Measurements from ENCODE around the gene ARL2. TPM values are rescaled to one million over a fixed set of nuclear protein-coding genes. Genes with fewer than 3 reads are reported as not detected.

Gene ARL2
- total RNA-seq, 3 donors from 2014 or later (not counting 1 experiment from before 2014, with no cell fraction given), result 19.9 to 20.5 (median 20.2) TPM

GRCh38 chr11:65040847-65041622 is 27.1 kb downstream of the ARL2 start, which contains the start of gene SAC3D1:
TSS of gene SAC3D1 (plus strand) at chr11:65041210. CDS start at chr11:65041293, 83 bp downstream.
- peaks cover 11% of the 10 kb centered on the region for H3K36me3 ChIP-seq (ENCODE audit: control insufficient read depth, insufficient read depth, low read length)
- peak within 1 kb of the TSS; percentile 80 for H3K27ac ChIP-seq (ENCODE audit: low read length)
- Mint-ChIP-seq H3K27me3 (ENCODE audit: low read depth in 2 of 2) (no peaks in the 10 kb centered on the region), H3K9me3 (no peaks in the 10 kb centered on the region), H3K4me3 (peak within 1 kb of the TSS; percentile 90), H3K27ac (peak within 1 kb of the TSS; percentile 82 to 86), H3K36me3 (no peaks in the 10 kb centered on the region), H3K4me1 (peaks cover 6 to 19% of the 10 kb centered on the region in 2 donors)
- H3K4me3 ChIP-seq (ENCODE audit: low read length), result peak within 1 kb of the TSS; percentile 61
- no peak for TF ChIP-seq CTCF (IDR thresholded peaks at IDR 0.05)
- intact Hi-C loops (cut with micrococcal nuclease), result loop anchor here (1.0 kb wide), 1 partner anchor 14 kb away; the partner anchor contains the start of gene SNX15
- under 1% methylated on average over 91 of the region's 91 CpGs for WGBS (ENCODE audit: insufficient coverage)
- H3K4me1 ChIP-seq (ENCODE audit: control insufficient read depth, insufficient read depth, low read length), result peaks cover 19% of the 10 kb centered on the region
- ATAC-seq (peak; percentile 95 to 98 (median 95)), DNase-seq (peak; percentile 81 to 92)
- no peaks in the 10 kb centered on the region for H3K9me3 ChIP-seq (ENCODE audit: control insufficient read depth, insufficient read depth, low read length)
- H3K27me3 ChIP-seq (ENCODE audit: control insufficient read depth, insufficient read depth, low read length), result no peaks in the 10 kb centered on the region

GRCh38 chr11:65042891-65043290 is 28.9 kb downstream of the ARL2 start:
- H3K27me3 Mint-ChIP-seq (ENCODE audit: low read depth in 2 of 2), result no peaks in the 10 kb centered on the region
- ATAC-seq, result no peak
- intact Hi-C loops (cut with micrococcal nuclease), result no loop called here
- H3K4me3 Mint-ChIP-seq, result peak overlapping the region; percentile 88
- Histone ChIP-seq H3K27me3 (ENCODE audit: control insufficient read depth, insufficient read depth, low read length) (no peaks in the 10 kb centered on the region), H3K4me3 (ENCODE audit: low read length) (no peak overlapping the region), H3K9me3 (ENCODE audit: control insufficient read depth, insufficient read depth, low read length) (no peaks in the 10 kb centered on the region), H3K36me3 (ENCODE audit: control insufficient read depth, insufficient read depth, low read length) (peaks cover 10% of the 10 kb centered on the region), H3K4me1 (ENCODE audit: control insufficient read depth, insufficient read depth, low read length) (peaks cover 36% of the 10 kb centered on the region), H3K27ac (ENCODE audit: low read length) (no peak overlapping the region)
- no peaks in the 10 kb centered on the region for H3K36me3 Mint-ChIP-seq
- H3K27ac Mint-ChIP-seq, result no peak overlapping the region
- TF ChIP-seq CTCF (IDR thresholded peaks at IDR 0.05), result no peak
- 95% methylated on average over 5 of the region's 6 CpGs for WGBS (ENCODE audit: insufficient coverage)
- DNase-seq, result no peak
- peaks cover 20 to 29% of the 10 kb centered on the region in 2 donors for H3K4me1 Mint-ChIP-seq
- H3K9me3 Mint-ChIP-seq, result no peaks in the 10 kb centered on the region

- ATAC-seq (no peak), DNase-seq (no peak)
- WGBS (ENCODE audit: insufficient coverage), result 95% methylated on average over 23 of the region's 23 CpGs
- Histone ChIP-seq H3K27me3 (ENCODE audit: control insufficient read depth, insufficient read depth, low read length) (no peaks in the 10 kb centered on the region), H3K4me3 (ENCODE audit: low read length) (no peak overlapping the region), H3K9me3 (ENCODE audit: control insufficient read depth, insufficient read depth, low read length) (no peaks in the 10 kb centered on the region), H3K4me1 (ENCODE audit: control insufficient read depth, insufficient read depth, low read length) (peaks cover 42% of the 10 kb centered on the region), H3K27ac (ENCODE audit: low read length) (no peak overlapping the region), H3K36me3 (ENCODE audit: control insufficient read depth, insufficient read depth, low read length) (peaks cover 5% of the 10 kb centered on the region)
- intact Hi-C loops (cut with micrococcal nuclease), result no loop called here
- H3K27me3 Mint-ChIP-seq (ENCODE audit: low read depth in 2 of 2), result no peaks in the 10 kb centered on the region
- no peak for TF ChIP-seq CTCF (IDR thresholded peaks at IDR 0.05)
- H3K4me1 Mint-ChIP-seq, result peaks cover 20 to 34% of the 10 kb centered on the region in 2 donors
- H3K27ac Mint-ChIP-seq, result no peak overlapping the region
- no peaks in the 10 kb centered on the region for H3K36me3 Mint-ChIP-seq
- H3K9me3 Mint-ChIP-seq, result no peaks in the 10 kb centered on the region
- peak overlapping the region; percentile 11 for H3K4me3 Mint-ChIP-seq
Measured at GRCh38 chr11:65043881-65044501, 30.0 kb downstream of the ARL2 start.

Data from natural killer cell (primary cell).